WTC11 (cell line): Measurements from ENCODE around the gene ELAVL1. TPM values are rescaled to one million over a fixed set of nuclear protein-coding genes. Genes with fewer than 3 reads are reported as not detected.

Source experiments
- ATF1 ChIP-seq: sonication (generic); formaldehyde crosslinking; IDR thresholded peaks from 2 replicates; pipeline ENCODE4 v1.8.1; 2023; ENCODE audit warnings: mild to moderate bottlenecking, moderate library complexity, missing genetic modification reagents
- CREB1 ChIP-seq: sonication (generic); formaldehyde crosslinking; IDR thresholded peaks from 2 replicates; pipeline ENCODE4 v1.8.0; 2023; ENCODE audit warnings: mild to moderate bottlenecking, missing genetic modification reagents
- ELF4 ChIP-seq: sonication (generic); formaldehyde crosslinking; IDR thresholded peaks from 2 replicates; pipeline ENCODE4 v1.8.1; 2022; ENCODE audit warnings: low read depth, mild to moderate bottlenecking, moderate library complexity, missing genetic modification reagents
- FOXK1 ChIP-seq: sonication (generic); formaldehyde crosslinking; IDR thresholded peaks from 2 replicates; pipeline ENCODE4 v1.8.0; 2022; ENCODE audit warnings: mild to moderate bottlenecking, moderate library complexity, missing genetic modification reagents
- GABPB1 ChIP-seq: sonication (generic); formaldehyde crosslinking; IDR thresholded peaks from 2 replicates; pipeline ENCODE4 v1.8.1; 2023; ENCODE audit warnings: mild to moderate bottlenecking, missing genetic modification reagents
- HMGA2 ChIP-seq: fragments of 250-450 bp; sonication (Bioruptor Pico); IDR thresholded peaks from 2 replicates; pipeline ENCODE4 v1.4.0; 2021; ENCODE audit warnings: mild to moderate bottlenecking, moderate library complexity
- IRF2 ChIP-seq: sonication (generic); formaldehyde crosslinking; IDR thresholded peaks from 2 replicates; pipeline ENCODE4 v1.8.0; 2022; ENCODE audit warnings: low read depth, missing genetic modification reagents, borderline replicate concordance
- MXD4 ChIP-seq: fragments of 250-450 bp; sonication (Bioruptor Pico); IDR thresholded peaks from 2 replicates; pipeline ENCODE4 v1.8.0; 2021; ENCODE audit warnings: mild to moderate bottlenecking, moderate library complexity, borderline replicate concordance
- NFATC4 ChIP-seq: fragments of 250-450 bp; sonication (Bioruptor Pico); IDR thresholded peaks from 2 replicates; pipeline ENCODE4 v1.9.0; 2021; ENCODE audit warnings: mild to moderate bottlenecking
- NFE2L1 ChIP-seq: sonication (generic); formaldehyde crosslinking; IDR thresholded peaks from 2 replicates; pipeline ENCODE4 v1.8.1; 2023; ENCODE audit warnings: missing genetic modification reagents
- NFYB ChIP-seq: sonication (generic); formaldehyde crosslinking; conservative IDR thresholded peaks from 2 replicates; pipeline ENCODE4 v1.8.0; 2022; ENCODE audit warnings: low read depth, missing genetic modification reagents
- NR3C1 ChIP-seq: sonication (generic); formaldehyde crosslinking; conservative IDR thresholded peaks from 2 replicates; pipeline ENCODE4 v1.8.1; 2023; ENCODE audit warnings: low read depth, mild to moderate bottlenecking, missing genetic modification reagents
- RELA ChIP-seq: sonication (generic); formaldehyde crosslinking; IDR thresholded peaks from 2 replicates; pipeline ENCODE4 v1.8.1; 2022; ENCODE audit warnings: missing genetic modification reagents, mild to moderate bottlenecking, borderline replicate concordance
- RORB ChIP-seq: fragments of 250-450 bp; sonication (Bioruptor Pico); IDR thresholded peaks from 2 replicates; pipeline ENCODE4 v1.9.0; 2021; ENCODE audit warnings: mild to moderate bottlenecking
- SMAD3 ChIP-seq: sonication (generic); formaldehyde crosslinking; IDR thresholded peaks from 2 replicates; pipeline ENCODE4 v1.8.0; 2022; ENCODE audit warnings: missing genetic modification reagents, mild to moderate bottlenecking, borderline replicate concordance
- TEAD1 ChIP-seq: sonication (generic); formaldehyde crosslinking; IDR thresholded peaks from 2 replicates; pipeline ENCODE4 v1.8.0; 2022; ENCODE audit warnings: mild to moderate bottlenecking, missing genetic modification reagents
- ZBTB21 ChIP-seq: sonication (generic); formaldehyde crosslinking; IDR thresholded peaks from 2 replicates; pipeline ENCODE4 v1.8.1; 2023; ENCODE audit warnings: mild to moderate bottlenecking, missing genetic modification reagents, borderline replicate concordance
- ZNF138 ChIP-seq: sonication (generic); formaldehyde crosslinking; conservative IDR thresholded peaks from 2 replicates; pipeline ENCODE4 v1.8.1; 2022; ENCODE audit warnings: mild to moderate bottlenecking, moderate library complexity, missing genetic modification reagents
- ZNF263 ChIP-seq: sonication (generic); formaldehyde crosslinking; IDR thresholded peaks from 2 replicates; pipeline ENCODE4 v1.8.1; 2022; ENCODE audit warnings: low read depth, mild to moderate bottlenecking, moderate library complexity, missing genetic modification reagents
- total RNA-seq: library from RNA; stranded (reverse); gene quantifications from 3 replicates; pipeline ENCODE4 v1.2.3, GENCODE V29; 2021
- TF ChIP-seq, protein P1 (sequence below): sonication (generic); formaldehyde crosslinking; IDR thresholded peaks from 2 replicates; pipeline ENCODE4 v1.8.0; 2023; ENCODE audit warnings: missing genetic modification reagents
- TF ChIP-seq, protein P2 (sequence below): sonication (generic); formaldehyde crosslinking; IDR thresholded peaks from 2 replicates; pipeline ENCODE4 v1.8.1; 2022; ENCODE audit warnings: low read depth, missing genetic modification reagents, borderline replicate concordance
- TF ChIP-seq, protein P3 (sequence below): sonication (generic); formaldehyde crosslinking; IDR thresholded peaks from 2 replicates; pipeline ENCODE4 v1.8.0; 2022; ENCODE audit warnings: mild to moderate bottlenecking, missing genetic modification reagents
- TF ChIP-seq, protein P4 (sequence below): sonication (generic); formaldehyde crosslinking; conservative IDR thresholded peaks from 2 replicates; pipeline ENCODE4 v1.8.1; 2022; ENCODE audit warnings: mild to moderate bottlenecking, missing genetic modification reagents
- TF ChIP-seq, protein P5 (sequence below): fragments of 200-600 bp; IDR thresholded peaks from 2 replicates; pipeline ENCODE4 v1.8.0; 2022; ENCODE audit warnings: antibody characterized with exemption
- TF ChIP-seq, protein P6 (sequence below): fragments of 250-450 bp; sonication (Bioruptor Pico); IDR thresholded peaks from 2 replicates; pipeline ENCODE4 v1.9.0; 2021; ENCODE audit warnings: mild to moderate bottlenecking
- TF ChIP-seq, protein P7 (sequence below): sonication (generic); formaldehyde crosslinking; IDR thresholded peaks from 2 replicates; pipeline ENCODE4 v1.8.1; 2022; ENCODE audit warnings: low read depth, mild to moderate bottlenecking, moderate library complexity, missing genetic modification reagents, borderline replicate concordance
- TF ChIP-seq, protein P8 (sequence below): fragments of 250-450 bp; sonication (Bioruptor Pico); IDR thresholded peaks from 2 replicates; pipeline ENCODE4 v2.1.2; 2022; ENCODE audit warnings: mild to moderate bottlenecking, moderate library complexity
- TF ChIP-seq, protein P9 (sequence below): sonication (generic); formaldehyde crosslinking; IDR thresholded peaks from 2 replicates; pipeline ENCODE4 v1.8.1; 2023; ENCODE audit warnings: mild to moderate bottlenecking, missing genetic modification reagents, borderline replicate concordance

The ELAVL1 gene
- total RNA-seq, 1 experiment from 2014 or later: 160 TPM

DNA sequence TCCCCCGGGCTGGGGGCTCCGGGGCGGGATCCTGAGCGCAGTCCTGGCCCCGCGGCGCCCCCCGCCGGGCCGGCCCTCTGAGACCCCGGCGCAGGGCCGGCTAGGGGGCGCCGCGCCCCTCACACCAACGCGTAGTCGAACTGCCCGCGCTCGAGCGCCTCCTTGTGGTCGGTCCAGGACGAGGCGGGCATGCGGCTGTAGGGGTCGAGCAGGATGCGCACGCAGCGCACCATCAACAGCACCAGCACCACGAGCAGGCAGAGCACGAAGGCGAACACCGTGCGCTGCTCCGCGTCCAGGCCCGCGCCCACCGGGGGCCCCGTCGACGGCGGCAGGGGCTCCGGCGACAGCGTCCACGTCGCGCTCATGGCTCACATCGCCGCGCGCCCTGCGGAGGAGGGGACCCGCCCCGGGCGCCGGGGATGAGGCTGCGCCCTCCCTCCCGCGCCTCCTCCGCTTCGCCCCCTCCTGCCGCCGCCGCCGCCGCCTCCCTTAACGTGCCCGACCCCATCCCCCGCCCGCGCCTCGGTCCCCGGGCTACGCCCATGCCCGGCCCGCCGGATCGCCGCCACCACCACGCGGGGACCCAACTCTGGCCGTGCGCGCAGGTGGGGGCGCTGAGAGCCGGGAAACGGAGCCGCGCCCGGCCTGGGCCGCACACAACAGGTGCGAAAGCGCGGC, 80.1 kb downstream of the ELAVL1 start (continued):
- TF ChIP-seq, protein P1, sequence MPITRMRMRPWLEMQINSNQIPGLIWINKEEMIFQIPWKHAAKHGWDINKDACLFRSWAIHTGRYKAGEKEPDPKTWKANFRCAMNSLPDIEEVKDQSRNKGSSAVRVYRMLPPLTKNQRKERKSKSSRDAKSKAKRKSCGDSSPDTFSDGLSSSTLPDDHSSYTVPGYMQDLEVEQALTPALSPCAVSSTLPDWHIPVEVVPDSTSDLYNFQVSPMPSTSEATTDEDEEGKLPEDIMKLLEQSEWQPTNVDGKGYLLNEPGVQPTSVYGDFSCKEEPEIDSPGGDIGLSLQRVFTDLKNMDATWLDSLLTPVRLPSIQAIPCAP (CRISPR knock-in tag): peak; percentile 77; the same call in 1 of the 2 replicates
- peak; percentile 85; the same call in 1 of the 2 replicates for TF ChIP-seq NR3C1
- peak; percentile 94 for TF ChIP-seq FOXK1 (CRISPR knock-in tag)
- TF ChIP-seq, protein P2, sequence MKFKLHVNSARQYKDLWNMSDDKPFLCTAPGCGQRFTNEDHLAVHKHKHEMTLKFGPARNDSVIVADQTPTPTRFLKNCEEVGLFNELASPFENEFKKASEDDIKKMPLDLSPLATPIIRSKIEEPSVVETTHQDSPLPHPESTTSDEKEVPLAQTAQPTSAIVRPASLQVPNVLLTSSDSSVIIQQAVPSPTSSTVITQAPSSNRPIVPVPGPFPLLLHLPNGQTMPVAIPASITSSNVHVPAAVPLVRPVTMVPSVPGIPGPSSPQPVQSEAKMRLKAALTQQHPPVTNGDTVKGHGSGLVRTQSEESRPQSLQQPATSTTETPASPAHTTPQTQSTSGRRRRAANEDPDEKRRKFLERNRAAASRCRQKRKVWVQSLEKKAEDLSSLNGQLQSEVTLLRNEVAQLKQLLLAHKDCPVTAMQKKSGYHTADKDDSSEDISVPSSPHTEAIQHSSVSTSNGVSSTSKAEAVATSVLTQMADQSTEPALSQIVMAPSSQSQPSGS (CRISPR knock-in tag): no peak
- TF ChIP-seq, protein P3, sequence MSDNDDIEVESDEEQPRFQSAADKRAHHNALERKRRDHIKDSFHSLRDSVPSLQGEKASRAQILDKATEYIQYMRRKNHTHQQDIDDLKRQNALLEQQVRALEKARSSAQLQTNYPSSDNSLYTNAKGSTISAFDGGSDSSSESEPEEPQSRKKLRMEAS: peak; percentile 98
- TF ChIP-seq, protein P4, sequence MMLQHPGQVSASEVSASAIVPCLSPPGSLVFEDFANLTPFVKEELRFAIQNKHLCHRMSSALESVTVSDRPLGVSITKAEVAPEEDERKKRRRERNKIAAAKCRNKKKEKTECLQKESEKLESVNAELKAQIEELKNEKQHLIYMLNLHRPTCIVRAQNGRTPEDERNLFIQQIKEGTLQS (CRISPR knock-in tag): no peak
- no peak for TF ChIP-seq HMGA2
- peak; percentile 96 for TF ChIP-seq TEAD1 (CRISPR knock-in tag)
- TF ChIP-seq RELA: peak; percentile 92; the same call in 1 of the 2 replicates
- TF ChIP-seq NFATC4 (CRISPR knock-in tag): no peak
- TF ChIP-seq ELF4 (CRISPR knock-in tag): peak; percentile 86; the same call in 1 of the 2 replicates
- 0 out of 2 replicates have a peak, but pooled peaks have one; percentile 40 for TF ChIP-seq GABPB1 (CRISPR knock-in tag)
- no peak for TF ChIP-seq ZNF263 (CRISPR knock-in tag)
- TF ChIP-seq SMAD3 (CRISPR knock-in tag): peak; percentile 91
- TF ChIP-seq, protein P5, sequence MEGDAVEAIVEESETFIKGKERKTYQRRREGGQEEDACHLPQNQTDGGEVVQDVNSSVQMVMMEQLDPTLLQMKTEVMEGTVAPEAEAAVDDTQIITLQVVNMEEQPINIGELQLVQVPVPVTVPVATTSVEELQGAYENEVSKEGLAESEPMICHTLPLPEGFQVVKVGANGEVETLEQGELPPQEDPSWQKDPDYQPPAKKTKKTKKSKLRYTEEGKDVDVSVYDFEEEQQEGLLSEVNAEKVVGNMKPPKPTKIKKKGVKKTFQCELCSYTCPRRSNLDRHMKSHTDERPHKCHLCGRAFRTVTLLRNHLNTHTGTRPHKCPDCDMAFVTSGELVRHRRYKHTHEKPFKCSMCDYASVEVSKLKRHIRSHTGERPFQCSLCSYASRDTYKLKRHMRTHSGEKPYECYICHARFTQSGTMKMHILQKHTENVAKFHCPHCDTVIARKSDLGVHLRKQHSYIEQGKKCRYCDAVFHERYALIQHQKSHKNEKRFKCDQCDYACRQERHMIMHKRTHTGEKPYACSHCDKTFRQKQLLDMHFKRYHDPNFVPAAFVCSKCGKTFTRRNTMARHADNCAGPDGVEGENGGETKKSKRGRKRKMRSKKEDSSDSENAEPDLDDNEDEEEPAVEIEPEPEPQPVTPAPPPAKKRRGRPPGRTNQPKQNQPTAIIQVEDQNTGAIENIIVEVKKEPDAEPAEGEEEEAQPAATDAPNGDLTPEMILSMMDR: peak; percentile 91
- TF ChIP-seq ZNF138 (CRISPR knock-in tag): 0 out of 2 replicates have a peak, but pooled peaks have one; percentile 29
- peak; percentile 29 for TF ChIP-seq NFYB
- no peak for TF ChIP-seq MXD4 (CRISPR knock-in tag)
- TF ChIP-seq RORB: no peak
- TF ChIP-seq, protein P6, sequence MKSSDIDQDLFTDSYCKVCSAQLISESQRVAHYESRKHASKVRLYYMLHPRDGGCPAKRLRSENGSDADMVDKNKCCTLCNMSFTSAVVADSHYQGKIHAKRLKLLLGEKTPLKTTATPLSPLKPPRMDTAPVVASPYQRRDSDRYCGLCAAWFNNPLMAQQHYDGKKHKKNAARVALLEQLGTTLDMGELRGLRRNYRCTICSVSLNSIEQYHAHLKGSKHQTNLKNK (CRISPR knock-in tag): no peak
- TF ChIP-seq CREB1: peak; percentile 88; the same call in 1 of the 2 replicates
- TF ChIP-seq, protein P7, sequence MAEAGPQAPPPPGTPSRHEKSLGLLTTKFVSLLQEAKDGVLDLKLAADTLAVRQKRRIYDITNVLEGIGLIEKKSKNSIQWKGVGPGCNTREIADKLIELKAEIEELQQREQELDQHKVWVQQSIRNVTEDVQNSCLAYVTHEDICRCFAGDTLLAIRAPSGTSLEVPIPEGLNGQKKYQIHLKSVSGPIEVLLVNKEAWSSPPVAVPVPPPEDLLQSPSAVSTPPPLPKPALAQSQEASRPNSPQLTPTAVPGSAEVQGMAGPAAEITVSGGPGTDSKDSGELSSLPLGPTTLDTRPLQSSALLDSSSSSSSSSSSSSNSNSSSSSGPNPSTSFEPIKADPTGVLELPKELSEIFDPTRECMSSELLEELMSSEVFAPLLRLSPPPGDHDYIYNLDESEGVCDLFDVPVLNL: peak; percentile 80; the same call in 1 of the 2 replicates
- no peak for TF ChIP-seq IRF2 (CRISPR knock-in tag)
- TF ChIP-seq, protein P8, sequence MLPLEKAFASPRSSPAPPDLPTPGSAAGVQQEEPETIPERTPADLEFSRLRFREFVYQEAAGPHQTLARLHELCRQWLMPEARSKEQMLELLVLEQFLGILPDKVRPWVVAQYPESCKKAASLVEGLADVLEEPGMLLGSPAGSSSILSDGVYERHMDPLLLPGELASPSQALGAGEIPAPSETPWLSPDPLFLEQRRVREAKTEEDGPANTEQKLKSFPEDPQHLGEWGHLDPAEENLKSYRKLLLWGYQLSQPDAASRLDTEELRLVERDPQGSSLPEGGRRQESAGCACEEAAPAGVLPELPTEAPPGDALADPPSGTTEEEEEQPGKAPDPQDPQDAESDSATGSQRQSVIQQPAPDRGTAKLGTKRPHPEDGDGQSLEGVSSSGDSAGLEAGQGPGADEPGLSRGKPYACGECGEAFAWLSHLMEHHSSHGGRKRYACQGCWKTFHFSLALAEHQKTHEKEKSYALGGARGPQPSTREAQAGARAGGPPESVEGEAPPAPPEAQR (CRISPR knock-in tag): no peak
- TF ChIP-seq, protein P9, sequence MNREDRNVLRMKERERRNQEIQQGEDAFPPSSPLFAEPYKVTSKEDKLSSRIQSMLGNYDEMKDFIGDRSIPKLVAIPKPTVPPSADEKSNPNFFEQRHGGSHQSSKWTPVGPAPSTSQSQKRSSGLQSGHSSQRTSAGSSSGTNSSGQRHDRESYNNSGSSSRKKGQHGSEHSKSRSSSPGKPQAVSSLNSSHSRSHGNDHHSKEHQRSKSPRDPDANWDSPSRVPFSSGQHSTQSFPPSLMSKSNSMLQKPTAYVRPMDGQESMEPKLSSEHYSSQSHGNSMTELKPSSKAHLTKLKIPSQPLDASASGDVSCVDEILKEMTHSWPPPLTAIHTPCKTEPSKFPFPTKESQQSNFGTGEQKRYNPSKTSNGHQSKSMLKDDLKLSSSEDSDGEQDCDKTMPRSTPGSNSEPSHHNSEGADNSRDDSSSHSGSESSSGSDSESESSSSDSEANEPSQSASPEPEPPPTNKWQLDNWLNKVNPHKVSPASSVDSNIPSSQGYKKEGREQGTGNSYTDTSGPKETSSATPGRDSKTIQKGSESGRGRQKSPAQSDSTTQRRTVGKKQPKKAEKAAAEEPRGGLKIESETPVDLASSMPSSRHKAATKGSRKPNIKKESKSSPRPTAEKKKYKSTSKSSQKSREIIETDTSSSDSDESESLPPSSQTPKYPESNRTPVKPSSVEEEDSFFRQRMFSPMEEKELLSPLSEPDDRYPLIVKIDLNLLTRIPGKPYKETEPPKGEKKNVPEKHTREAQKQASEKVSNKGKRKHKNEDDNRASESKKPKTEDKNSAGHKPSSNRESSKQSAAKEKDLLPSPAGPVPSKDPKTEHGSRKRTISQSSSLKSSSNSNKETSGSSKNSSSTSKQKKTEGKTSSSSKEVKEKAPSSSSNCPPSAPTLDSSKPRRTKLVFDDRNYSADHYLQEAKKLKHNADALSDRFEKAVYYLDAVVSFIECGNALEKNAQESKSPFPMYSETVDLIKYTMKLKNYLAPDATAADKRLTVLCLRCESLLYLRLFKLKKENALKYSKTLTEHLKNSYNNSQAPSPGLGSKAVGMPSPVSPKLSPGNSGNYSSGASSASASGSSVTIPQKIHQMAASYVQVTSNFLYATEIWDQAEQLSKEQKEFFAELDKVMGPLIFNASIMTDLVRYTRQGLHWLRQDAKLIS (CRISPR knock-in tag): no peak
- TF ChIP-seq ATF1: peak; percentile 51; the same call in 1 of the 2 replicates
- TF ChIP-seq NFE2L1 (CRISPR knock-in tag): peak; percentile 96; the same call in 1 of the 2 replicates
- TF ChIP-seq ZBTB21 (CRISPR knock-in tag): peak; percentile 83
